Endothelial cell of umbilical vein (primary cell): Measurements from ENCODE around the gene PTPRK. TPM values are rescaled to one million over a fixed set of nuclear protein-coding genes. Genes with fewer than 3 reads are reported as not detected.

Experiments used
- BruUV-seq: library from RNA; stranded (reverse); fragments of 400-500 nt; replicated peaks from 2 replicates; lab custom pipeline; 2021; lab: Mats Ljungman, UMichigan
- CTCF ChIA-PET: fragments of 300-600, 350-600 bp; sonication (Branson Sonifier 250); formaldehyde crosslinking; loops from one replicate; lab custom pipeline; 2021; ENCODE audit warnings: antibody characterized with exemption, inconsistent platforms; lab: Charles Lee
- POLR2A ChIA-PET: fragments of 300-600, 350-600 bp; sonication (Branson Sonifier 250); formaldehyde crosslinking; loops from one replicate; lab custom pipeline; 2021; ENCODE audit warnings: antibody characterized with exemption, inconsistent platforms; lab: Charles Lee
- DNase-seq: peaks from one replicate; pipeline ENCODE4 v3.0.0-alpha.2; 2011; ENCODE audit warnings: low read depth, low spot score
- FAIRE-seq: peaks from 2 replicates; lab custom pipeline; 2011; peaks lifted over from hg19 to GRCh38; lab: Jason Lieb, UNC
- H2AFZ ChIP-seq: 2 replicates; pipeline ENCODE4 v1.6.0; 2012; ENCODE audit warnings: low read depth, low read length, control low read depth, inconsistent platforms
- H3K27ac ChIP-seq: 2 replicates; pipeline ENCODE4 v1.5.1; 2011; ENCODE audit warnings: low read depth, mild to moderate bottlenecking, control low read depth, low read length, moderate library complexity; ENCODE audit not compliant: insufficient read depth
- H3K27me3 ChIP-seq, 2 experiments: 2 replicates each; pipeline versions ENCODE4 v1.6.0 to v1.6.1; 2011; ENCODE audit warnings: low read length in 2 of 2, mixed read lengths in 1 of 2; ENCODE audit not compliant: control insufficient read depth in 2 of 2, insufficient read depth in 2 of 2
- H3K36me3 ChIP-seq, 2 experiments: 2 replicates in 1 of 2; 3 replicates in 1 of 2; pipeline ENCODE4 v1.5.1; 2011; ENCODE audit warnings: low read length in 2 of 2, mild to moderate bottlenecking in 1 of 2, moderate library complexity in 1 of 2; ENCODE audit not compliant: control insufficient read depth in 2 of 2, insufficient read depth in 2 of 2; ENCODE audit errors: extremely low read depth in 1 of 2
- H3K4me1 ChIP-seq: 3 replicates; pipeline ENCODE4 v1.5.1; 2011; ENCODE audit warnings: mild to moderate bottlenecking, low read length; ENCODE audit not compliant: control insufficient read depth, insufficient read depth; ENCODE audit errors: extremely low read depth
- H3K4me2 ChIP-seq: 2 replicates; pipeline ENCODE4 v1.6.1; 2011; ENCODE audit warnings: low read length, control low read depth, mixed read lengths; ENCODE audit not compliant: insufficient read depth
- H3K4me3 ChIP-seq, 3 experiments: fragments of 200-600 bp in 1 of 3; sonication (generic), shearing (Covaris generic) in 1 of 3; replicated peaks in 1 of 3; 2 replicates each; pipeline ENCODE4 v1.5.1; 2011 to 2016; ENCODE audit warnings: control low read depth in 3 of 3, low read length in 3 of 3, mild to moderate bottlenecking in 2 of 3, inconsistent platforms in 1 of 3, low read depth in 1 of 3, moderate library complexity in 1 of 3; ENCODE audit not compliant: insufficient read depth in 1 of 3
- H3K79me2 ChIP-seq: 2 replicates; pipeline ENCODE4 v1.6.0; 2012; ENCODE audit warnings: low read length, inconsistent platforms; ENCODE audit not compliant: control insufficient read depth, insufficient read depth
- H3K9ac ChIP-seq: replicated peaks from 2 replicates; pipeline ENCODE3; 2011; ENCODE audit warnings: low read length, control low read depth; ENCODE audit not compliant: insufficient read depth; ENCODE audit errors: extremely low read depth
- H3K9me1 ChIP-seq: replicated peaks from 3 replicates; pipeline ENCODE4 v1.6.0; 2011; ENCODE audit warnings: mild to moderate bottlenecking, low read length; ENCODE audit not compliant: control insufficient read depth, insufficient read depth; ENCODE audit errors: extremely low read depth
- H3K9me3 ChIP-seq: replicated peaks from 2 replicates; pipeline ENCODE4 v1.5.1; 2012; ENCODE audit warnings: low read length, inconsistent platforms; ENCODE audit not compliant: control insufficient read depth, insufficient read depth
- H4K20me1 ChIP-seq: replicated peaks from 2 replicates; pipeline ENCODE3; 2011; ENCODE audit warnings: mild to moderate bottlenecking, low read length; ENCODE audit not compliant: control insufficient read depth, insufficient read depth; ENCODE audit errors: extremely low read depth
- EZH2 ChIP-seq: IDR thresholded peaks from 2 replicates; pipeline ENCODE4 v1.6.1; 2012; ENCODE audit warnings: borderline replicate concordance, low read depth, mild to moderate bottlenecking, moderate library complexity, low read length, inconsistent platforms; ENCODE audit not compliant: severe bottlenecking
- FOS ChIP-seq: IDR thresholded peaks from 2 replicates; pipeline ENCODE4 v1.6.1; 2011; ENCODE audit warnings: mild to moderate bottlenecking, low read length, moderate library complexity, borderline replicate concordance; ENCODE audit not compliant: insufficient read depth
- GATA2 ChIP-seq: IDR thresholded peaks from 2 replicates; pipeline ENCODE4 v1.7.0; 2011; ENCODE audit warnings: low read depth, mild to moderate bottlenecking, moderate library complexity, mixed read lengths, low read length; ENCODE audit not compliant: insufficient read length, insufficient read depth
- JUN ChIP-seq: IDR thresholded peaks from 2 replicates; pipeline ENCODE4 v1.6.1; 2011; ENCODE audit warnings: borderline replicate concordance, low read depth; ENCODE audit not compliant: insufficient read length, insufficient read depth
- MYC ChIP-seq: IDR thresholded peaks from one replicate; pipeline ENCODE4 v1.6.1; 2011; ENCODE audit warnings: mild to moderate bottlenecking, low read depth, low read length
- POLR2A ChIP-seq: IDR thresholded peaks from 2 replicates; pipeline ENCODE4 v1.6.1; 2012; ENCODE audit warnings: low read depth, mild to moderate bottlenecking, control low read depth, low read length
- POLR2AphosphoS5 ChIP-seq: IDR thresholded peaks from 2 replicates; pipeline ENCODE4 v1.6.1; 2012; ENCODE audit warnings: low read depth, mild to moderate bottlenecking, control low read depth, low read length, moderate library complexity; ENCODE audit not compliant: insufficient read depth
- dilution Hi-C: fragments of 300-500 bp; cut with MboI; formaldehyde crosslinking; loops from one replicate; pipeline ENCODE4 v1.15.0; 2019; ENCODE audit warnings: low sequenced_read_pairs; ENCODE audit not compliant: extremely low pct_ligation_motif_present
- intact Hi-C: fragments of 100-400 bp; cut with micrococcal nuclease; formaldehyde crosslinking; loops from one replicate; pipeline ENCODE4 v1.10.0; 2022
- polyA plus RNA-seq, 4 experiments: library from polyadenylated mRNA; depleted of rRNA in 3 of 4; stranded (reverse) in 3 of 4; unstranded in 1 of 4; fragments of >200 nt; gene quantifications; 2 replicates each; pipeline versions ENCODE4 v1.2.1 to v1.2.3, GENCODE V29; 2011 to 2012; ENCODE audit warnings: missing spikeins in 1 of 4
- total RNA-seq: library from RNA; stranded (reverse); gene quantifications from 2 replicates; pipeline ENCODE4 v1.2.3, GENCODE V29; 2021
- TF ChIP-seq, protein P1 (sequence below): IDR thresholded peaks from 2 replicates; pipeline ENCODE4 v1.6.1; 2011; ENCODE audit not compliant: insufficient read depth, insufficient read length
- TF ChIP-seq, protein P2 (sequence below), 2 donors: IDR thresholded peaks; 1 replicate in 1 of 2; 2 replicates in 1 of 2; pipeline ENCODE4 v1.5.1; 2011; ENCODE audit warnings: low read length in 2 of 2, mild to moderate bottlenecking in 2 of 2, moderate library complexity in 2 of 2, control low read depth in 1 of 2, inconsistent platforms in 1 of 2, low read depth in 1 of 2; ENCODE audit not compliant: insufficient read depth in 1 of 2; ENCODE audit errors: extremely low read depth in 1 of 2

The PTPRK gene
- total and polyA plus RNA-seq, 2 donors (not counting 3 experiments of a cell fraction or from before 2014, with no cell fraction given) = 15.2 to 74.0 TPM

DNA sequence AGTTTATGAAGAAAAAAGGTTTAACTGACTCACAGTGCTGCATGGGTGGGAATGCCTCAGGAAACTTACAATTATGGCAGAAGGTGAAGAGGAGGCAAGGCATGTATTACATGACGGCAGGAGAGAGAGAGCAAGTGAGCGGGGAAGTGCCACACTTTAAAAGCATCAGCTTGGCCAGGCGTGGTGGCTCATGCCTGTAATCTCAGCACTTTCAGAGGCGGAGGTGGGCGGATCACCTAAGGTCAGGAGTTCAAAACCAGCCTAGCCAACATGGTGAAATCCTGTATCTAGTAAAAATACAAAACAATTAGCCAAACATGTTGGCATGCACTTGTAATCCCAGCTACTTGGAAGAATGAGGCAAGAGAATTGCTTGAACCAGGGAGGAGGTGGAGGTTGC, 406.2 kb downstream of the PTPRK start:
- dilution Hi-C loops (no loop called here), intact Hi-C loops (no loop called here)
- no peak for FAIRE-seq
- TF ChIP-seq MYC = no peak
- TF ChIP-seq POLR2AphosphoS5 = no peak
- TF ChIP-seq, protein P1, sequence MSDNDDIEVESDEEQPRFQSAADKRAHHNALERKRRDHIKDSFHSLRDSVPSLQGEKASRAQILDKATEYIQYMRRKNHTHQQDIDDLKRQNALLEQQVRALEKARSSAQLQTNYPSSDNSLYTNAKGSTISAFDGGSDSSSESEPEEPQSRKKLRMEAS = no peak
- TF ChIP-seq, protein P2, sequence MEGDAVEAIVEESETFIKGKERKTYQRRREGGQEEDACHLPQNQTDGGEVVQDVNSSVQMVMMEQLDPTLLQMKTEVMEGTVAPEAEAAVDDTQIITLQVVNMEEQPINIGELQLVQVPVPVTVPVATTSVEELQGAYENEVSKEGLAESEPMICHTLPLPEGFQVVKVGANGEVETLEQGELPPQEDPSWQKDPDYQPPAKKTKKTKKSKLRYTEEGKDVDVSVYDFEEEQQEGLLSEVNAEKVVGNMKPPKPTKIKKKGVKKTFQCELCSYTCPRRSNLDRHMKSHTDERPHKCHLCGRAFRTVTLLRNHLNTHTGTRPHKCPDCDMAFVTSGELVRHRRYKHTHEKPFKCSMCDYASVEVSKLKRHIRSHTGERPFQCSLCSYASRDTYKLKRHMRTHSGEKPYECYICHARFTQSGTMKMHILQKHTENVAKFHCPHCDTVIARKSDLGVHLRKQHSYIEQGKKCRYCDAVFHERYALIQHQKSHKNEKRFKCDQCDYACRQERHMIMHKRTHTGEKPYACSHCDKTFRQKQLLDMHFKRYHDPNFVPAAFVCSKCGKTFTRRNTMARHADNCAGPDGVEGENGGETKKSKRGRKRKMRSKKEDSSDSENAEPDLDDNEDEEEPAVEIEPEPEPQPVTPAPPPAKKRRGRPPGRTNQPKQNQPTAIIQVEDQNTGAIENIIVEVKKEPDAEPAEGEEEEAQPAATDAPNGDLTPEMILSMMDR (IDR thresholded peaks at IDR 0.05; ENCODE audit: extremely low read depth in 1 of 2, insufficient read depth in 1 of 2, low read depth in 1 of 2, low read length in 2 of 2) = no peak
- no peak for TF ChIP-seq FOS
- TF ChIP-seq EZH2 = no peak
- TF ChIP-seq JUN = no peak
- no peak for TF ChIP-seq POLR2A
- TF ChIP-seq GATA2 = no peak
- Histone ChIP-seq H3K4me1 (no peaks in the 10 kb centered on the region), H3K27me3 (no peaks in the 10 kb centered on the region), H3K4me3 (no peak overlapping the region), H2AFZ (no peak overlapping the region), H3K36me3 (no peaks in the 10 kb centered on the region), H3K9me3 (no peaks in the 10 kb centered on the region), H3K9me1 (no peaks in the 10 kb centered on the region), H4K20me1 (no peaks in the 10 kb centered on the region), H3K27ac (no peak overlapping the region), H3K9ac (no peak overlapping the region), H3K4me2 (no peak overlapping the region), H3K79me2 (no peaks in the 10 kb centered on the region)
- CTCF ChIA-PET = no interaction called here
- DNase-seq = no peak
- no TSS peak for BruUV-seq
- POLR2A ChIA-PET = no interaction called here
